Endodermal cell (in vitro differentiated cells): ENCODE data around the gene TLE4. TPM values are rescaled to one million over a fixed set of nuclear protein-coding genes. Genes with fewer than 3 reads are reported as not detected.

ENCODE experiments used
- DNase-seq: peaks from one replicate; pipeline ENCODE4 v3.0.0-alpha.2; 2017
- H3K27ac ChIP-seq: 2 replicates; pipeline ENCODE4 v1.5.1; 2013; ENCODE audit warnings: mild to moderate bottlenecking, low read depth, low read length, moderate library complexity
- H3K27me3 ChIP-seq: 2 replicates; pipeline ENCODE4 v1.6.1; 2013; ENCODE audit warnings: mild to moderate bottlenecking, low read length, moderate library complexity; ENCODE audit not compliant: insufficient read depth, control insufficient read depth, poor library complexity, severe bottlenecking
- H3K36me3 ChIP-seq: 2 replicates; pipeline ENCODE4 v1.7.0; 2013; ENCODE audit warnings: mild to moderate bottlenecking, low read length, moderate library complexity; ENCODE audit not compliant: control insufficient read depth, insufficient read depth
- H3K4me1 ChIP-seq: one replicate; pipeline ENCODE4 v1.7.0; 2013; ENCODE audit warnings: low read length; ENCODE audit not compliant: control insufficient read depth, insufficient read depth
- H3K4me3 ChIP-seq: 2 replicates; pipeline ENCODE4 v1.5.1; 2013; ENCODE audit warnings: mild to moderate bottlenecking, low read length, moderate library complexity
- H3K9ac ChIP-seq: 2 replicates; pipeline ENCODE4 v1.6.1; 2013; ENCODE audit warnings: mild to moderate bottlenecking, low read length, moderate library complexity; ENCODE audit not compliant: poor library complexity, severe bottlenecking; ENCODE audit errors: extremely low read depth
- H3K9me3 ChIP-seq: 2 replicates; pipeline ENCODE4 v1.6.1; 2013; ENCODE audit warnings: mild to moderate bottlenecking, low read length, moderate library complexity; ENCODE audit not compliant: control insufficient read depth
- H3K27ac Mint-ChIP-seq: 2 replicates; pipeline ENCODE4 v1.8.0; 2020; ENCODE audit warnings: mixed read lengths
- H3K27me3 Mint-ChIP-seq: 2 replicates; pipeline ENCODE4 v1.8.0; 2021; ENCODE audit warnings: mild to moderate bottlenecking, mixed read lengths; ENCODE audit not compliant: insufficient read depth
- H3K36me3 Mint-ChIP-seq: 2 replicates; pipeline ENCODE4 v1.8.0; 2020; ENCODE audit warnings: low read depth, mixed read lengths
- H3K4me1 Mint-ChIP-seq: 2 replicates; pipeline ENCODE4 v1.8.0; 2020; ENCODE audit warnings: mixed read lengths
- H3K4me3 Mint-ChIP-seq: 2 replicates; pipeline ENCODE4 v1.8.0; 2020; ENCODE audit warnings: mild to moderate bottlenecking, moderate library complexity, mixed read lengths
- H3K9me3 Mint-ChIP-seq: 2 replicates; pipeline ENCODE4 v1.8.0; 2020; ENCODE audit warnings: mild to moderate bottlenecking, mixed read lengths
- WGBS, 2 experiments: methylation state at CpG; one replicate each; pipeline versions ENCODE4 v1.1.5 to v1.1.7; 2013; ENCODE audit warnings: missing lambda C conversion rate in 2 of 2, mixed read lengths in 1 of 2; ENCODE audit not compliant: insufficient coverage in 1 of 2, insufficient read length in 1 of 2; 5-methylcytosine and 5-hydroxymethylcytosine counted together
- total RNA-seq, 2 donors: library from RNA; stranded (reverse); fragmentation: NEBNext Ultra II Directional in 1 of 2; extraction: Animal tissue kit (Norgen Biotek cat#: 25700) in 1 of 2; gene quantifications; 2 replicates in 1 of 2; 3 replicates in 1 of 2; pipeline ENCODE4 v1.2.1, GENCODE V29; 2021
- TF ChIP-seq, protein P1 (sequence below): fragments of 200-600 bp; sonication (generic); conservative IDR thresholded peaks from 2 replicates; pipeline ENCODE4 v1.5.0; 2021; ENCODE audit warnings: antibody characterized with exemption, mild to moderate bottlenecking

The TLE4 gene
- total RNA-seq, 2 donors from 2014 or later = 16.7 to 25.5 TPM

DNA sequence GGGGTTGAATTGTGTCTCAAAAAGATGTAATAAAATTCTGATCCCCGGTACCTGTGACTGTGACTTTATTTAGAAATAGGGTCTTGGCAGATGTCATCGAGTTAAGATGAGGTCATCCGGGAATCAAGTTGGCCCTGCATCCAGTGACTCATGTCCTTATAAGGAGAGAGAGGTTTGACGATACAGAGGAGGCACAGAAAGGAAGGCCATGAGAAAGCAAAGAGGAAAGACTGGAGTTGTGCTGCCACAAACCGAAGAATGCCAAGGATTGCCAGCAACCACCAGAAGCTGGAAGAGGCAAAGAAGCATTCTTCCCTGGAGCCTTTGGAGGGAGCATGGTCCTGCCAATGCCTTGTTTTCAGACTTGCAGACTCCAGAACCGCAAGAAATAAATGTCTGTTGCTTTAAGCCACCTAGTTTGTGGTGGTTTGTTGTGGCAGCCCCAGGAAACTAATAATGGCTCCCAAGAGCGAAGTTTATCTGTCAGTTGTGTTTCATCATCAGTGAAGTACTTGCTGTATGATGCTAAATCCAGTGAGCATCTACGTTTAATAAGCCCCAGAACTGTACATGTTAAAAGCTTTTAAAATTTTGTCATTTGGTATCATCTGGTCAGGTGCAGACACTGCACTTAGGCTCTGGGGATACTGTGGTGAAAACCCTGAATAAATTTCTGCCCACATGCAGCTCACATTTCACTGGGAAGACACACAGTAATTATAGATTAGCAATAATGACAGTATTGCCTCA is 114.8 kb downstream of the TLE4 start:
- DNase-seq = no peak
- H3K9ac ChIP-seq = no peak overlapping the region
- no peaks in the 10 kb centered on the region for H3K36me3 ChIP-seq
- H3K27ac ChIP-seq = no peak overlapping the region
- H3K9me3 Mint-ChIP-seq = no peaks in the 10 kb centered on the region
- peaks cover 2% of the 10 kb centered on the region for H3K4me1 ChIP-seq
- H3K36me3 Mint-ChIP-seq = peaks cover 2% of the 10 kb centered on the region
- H3K9me3 ChIP-seq = no peaks in the 10 kb centered on the region
- WGBS, 2 experiments = 92 to 94% methylated on average over 8 of the region's 8 CpGs
- H3K4me1 Mint-ChIP-seq = peaks cover 14% of the 10 kb centered on the region
- H3K4me3 Mint-ChIP-seq = no peak overlapping the region
- no peak overlapping the region for H3K27ac Mint-ChIP-seq
- TF ChIP-seq, protein P1, sequence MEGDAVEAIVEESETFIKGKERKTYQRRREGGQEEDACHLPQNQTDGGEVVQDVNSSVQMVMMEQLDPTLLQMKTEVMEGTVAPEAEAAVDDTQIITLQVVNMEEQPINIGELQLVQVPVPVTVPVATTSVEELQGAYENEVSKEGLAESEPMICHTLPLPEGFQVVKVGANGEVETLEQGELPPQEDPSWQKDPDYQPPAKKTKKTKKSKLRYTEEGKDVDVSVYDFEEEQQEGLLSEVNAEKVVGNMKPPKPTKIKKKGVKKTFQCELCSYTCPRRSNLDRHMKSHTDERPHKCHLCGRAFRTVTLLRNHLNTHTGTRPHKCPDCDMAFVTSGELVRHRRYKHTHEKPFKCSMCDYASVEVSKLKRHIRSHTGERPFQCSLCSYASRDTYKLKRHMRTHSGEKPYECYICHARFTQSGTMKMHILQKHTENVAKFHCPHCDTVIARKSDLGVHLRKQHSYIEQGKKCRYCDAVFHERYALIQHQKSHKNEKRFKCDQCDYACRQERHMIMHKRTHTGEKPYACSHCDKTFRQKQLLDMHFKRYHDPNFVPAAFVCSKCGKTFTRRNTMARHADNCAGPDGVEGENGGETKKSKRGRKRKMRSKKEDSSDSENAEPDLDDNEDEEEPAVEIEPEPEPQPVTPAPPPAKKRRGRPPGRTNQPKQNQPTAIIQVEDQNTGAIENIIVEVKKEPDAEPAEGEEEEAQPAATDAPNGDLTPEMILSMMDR = no peak
- H3K27me3 Mint-ChIP-seq = no peaks in the 10 kb centered on the region
- no peak overlapping the region for H3K4me3 ChIP-seq
- no peaks in the 10 kb centered on the region for H3K27me3 ChIP-seq

DNA sequence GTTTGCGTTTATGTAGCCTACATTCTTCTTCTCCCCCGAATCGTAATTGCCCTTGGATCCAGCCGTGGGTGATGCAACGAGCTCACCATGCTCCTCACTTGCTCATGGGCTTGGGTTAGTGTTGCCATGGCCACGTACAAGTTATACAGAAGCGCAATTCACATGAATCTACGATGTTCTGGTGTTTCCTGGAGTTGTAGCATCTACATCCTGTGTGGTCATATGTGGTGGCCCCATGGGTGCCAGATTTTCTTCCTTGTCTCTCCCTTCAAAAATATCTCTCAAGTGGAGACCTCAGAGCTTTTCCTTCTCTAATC is 115.3 kb downstream of the TLE4 start:
- no peaks in the 10 kb centered on the region for H3K9me3 ChIP-seq
- Mint-ChIP-seq H3K36me3 (peaks cover 2% of the 10 kb centered on the region), H3K27ac (no peak overlapping the region), H3K27me3 (no peaks in the 10 kb centered on the region), H3K9me3 (no peaks in the 10 kb centered on the region), H3K4me3 (no peak overlapping the region), H3K4me1 (peaks cover 18% of the 10 kb centered on the region)
- no peak overlapping the region for H3K4me3 ChIP-seq
- no peak overlapping the region for H3K27ac ChIP-seq
- 93 to 94% methylated on average over 8 of the region's 8 CpGs for WGBS, 2 experiments
- H3K9ac ChIP-seq = no peak overlapping the region
- H3K27me3 ChIP-seq = no peaks in the 10 kb centered on the region
- no peaks in the 10 kb centered on the region for H3K36me3 ChIP-seq
- H3K4me1 ChIP-seq = peaks cover 6% of the 10 kb centered on the region
- TF ChIP-seq, protein P1 = no peak
- DNase-seq = no peak

DNA sequence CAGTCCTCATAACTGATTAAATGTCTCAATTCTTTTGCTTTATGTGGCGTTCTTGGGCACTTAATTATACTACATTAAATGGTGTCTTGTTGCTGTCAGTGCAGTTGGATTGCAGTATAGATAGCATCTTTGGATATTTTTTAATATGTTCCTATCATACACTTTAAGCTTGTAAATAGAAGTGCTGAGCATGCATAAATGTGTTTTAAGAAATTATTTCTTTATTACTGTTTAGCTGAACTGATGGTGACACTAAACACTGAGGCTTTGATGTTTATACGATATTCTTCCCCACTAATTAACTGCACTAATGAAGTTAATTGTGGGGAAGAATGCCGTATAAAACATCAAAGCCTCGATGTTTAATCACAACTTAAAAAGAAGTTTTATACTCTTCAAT is 116.6 kb downstream of the TLE4 start:
- Mint-ChIP-seq H3K4me1 (peaks cover 27% of the 10 kb centered on the region), H3K27ac (no peak overlapping the region)

More for the DNA sequence above, 116.6 kb downstream of the TLE4 start:
- TF ChIP-seq, protein P1 = no peak
- no peak for DNase-seq
- Histone ChIP-seq H3K27me3 (no peaks in the 10 kb centered on the region), H3K9ac (no peak overlapping the region), H3K9me3 (no peaks in the 10 kb centered on the region), H3K36me3 (no peaks in the 10 kb centered on the region), H3K27ac (no peak overlapping the region), H3K4me3 (no peak overlapping the region), H3K4me1 (peaks cover 7% of the 10 kb centered on the region)
- H3K36me3 Mint-ChIP-seq = peaks cover 2% of the 10 kb centered on the region
- H3K9me3 Mint-ChIP-seq = no peaks in the 10 kb centered on the region
- no peak overlapping the region for H3K4me3 Mint-ChIP-seq
- WGBS, 2 experiments = 93% methylated on average over 3 of the region's 4 CpGs; no CpG with 5 or more reads in 1 of the 2 experiments
- no peaks in the 10 kb centered on the region for H3K27me3 Mint-ChIP-seq
